ENCODE measurements around the gene PIAS3. TPM values are rescaled to one million over a fixed set of nuclear protein-coding genes. Genes with fewer than 3 reads are reported as not detected.
"Not testable (repeated sequence)": the region's sequence is repeated elsewhere in the genome, so short reads cannot be mapped to it uniquely, and the experiment has no call there.

Gene PIAS3
- total and polyA plus RNA-seq, 8 donors, result 8.9 to 26.7 (median 11.2) TPM

- H3K9me3 ChIP-seq, result no peaks in the 10 kb centered on the region
- DNase-seq (no peak), ATAC-seq (no peak), FAIRE-seq (no peak)
- peaks cover 8 to 41% (median 10%) of the 10 kb centered on the region in 3 donors for H3K36me3 ChIP-seq
- H3K27ac ChIP-seq, result no peak overlapping the region
- 92 to 96% methylated on average over 3 of the region's 3 CpGs for WGBS, 2 donors
- intact Hi-C loops (cut with DNase I), result loop anchor here in 1 of 3 donors (5.0 kb wide), 1 partner anchor 169 kb away; no protein-coding TSS in a partner anchor
- no peaks in the 10 kb centered on the region for H3K27me3 ChIP-seq
- H3K4me3 ChIP-seq, result no peak overlapping the region
- peaks cover 0 to 6% (median 4%) of the 10 kb centered on the region in 3 donors for H3K4me1 ChIP-seq
- no peak for TF ChIP-seq CTCF (IDR thresholded peaks at IDR 0.05)
Measured at GRCh38 chr1:145843031-145843430, 15.8 kb downstream of the PIAS3 start.

GRCh38 chr1:145837656-145838055 lies 21.2 kb downstream of the PIAS3 start:
- no peak for TF ChIP-seq CTCF (IDR thresholded peaks at IDR 0.05)
- Histone ChIP-seq H3K4me3 (no peak overlapping the region), H3K27ac (no peak overlapping the region), H3K27me3 (no peaks in the 10 kb centered on the region), H3K4me1 (no peaks in the 10 kb centered on the region), H3K9me3 (no peaks in the 10 kb centered on the region), H3K36me3 (peaks cover 12 to 90% (median 31%) of the 10 kb centered on the region in 3 donors)
- WGBS, 2 donors, result 93 to 96% methylated on average over 1 of the region's 1 CpG
- intact Hi-C loops (cut with DNase I), result no loop called here
- DNase-seq (no peak), FAIRE-seq (no peak), ATAC-seq (no peak)

- H3K4me1 ChIP-seq; ATAC-seq; H3K9me3 ChIP-seq; DNase-seq; H3K4me3 ChIP-seq; intact Hi-C loops (cut with DNase I); H3K27me3 ChIP-seq; FAIRE-seq; H3K27ac ChIP-seq: not testable (repeated sequence)
- peaks cover 3 to 77% (median 36%) of the 10 kb centered on the region in 3 donors for H3K36me3 ChIP-seq
- 98 to 100% methylated on average over 2 of the region's 2 CpGs for WGBS, 2 donors
Measured at GRCh38 chr1:145830810-145831209, 28.1 kb downstream of the PIAS3 start.

GRCh38 chr1:145828367-145829026 lies 30.4 kb downstream of the PIAS3 start:
- peaks cover 0 to 11% (median 0%) of the 10 kb centered on the region in 3 donors for H3K4me1 ChIP-seq
- no peaks in the 10 kb centered on the region for H3K27me3 ChIP-seq
- no peak for FAIRE-seq
- TF ChIP-seq CTCF (IDR thresholded peaks at IDR 0.05), result no peak
- DNase-seq, result no peak
- ATAC-seq, result no peak
- no peak overlapping the region for H3K4me3 ChIP-seq
- H3K9me3 ChIP-seq, result no peaks in the 10 kb centered on the region
- H3K27ac ChIP-seq, result no peak overlapping the region
- intact Hi-C loops (cut with DNase I), result no loop called here
- peaks cover 3 to 55% (median 30%) of the 10 kb centered on the region in 3 donors for H3K36me3 ChIP-seq

GRCh38 chr1:145827966-145828365 lies 30.9 kb downstream of the PIAS3 start:
- TF ChIP-seq CTCF (IDR thresholded peaks at IDR 0.05), result no peak

More at GRCh38 chr1:145827966-145828365, 30.9 kb downstream of the PIAS3 start:
- Histone ChIP-seq H3K4me1 (peaks cover 0 to 11% (median 0%) of the 10 kb centered on the region in 3 donors), H3K9me3 (no peaks in the 10 kb centered on the region), H3K27ac (no peak overlapping the region), H3K36me3 (peaks cover 3 to 49% (median 27%) of the 10 kb centered on the region in 3 donors), H3K4me3 (no peak overlapping the region), H3K27me3 (no peaks in the 10 kb centered on the region)
- intact Hi-C loops (cut with DNase I), result no loop called here
- FAIRE-seq, result no peak
- no peak for DNase-seq
- no peak for ATAC-seq
